Hepatocyte (in vitro differentiated cells): Measurements from ENCODE around the gene FAM156A. TPM values are rescaled to one million over a fixed set of nuclear protein-coding genes. Genes with fewer than 3 reads are reported as not detected.
"Not testable (repeated sequence)": the region's sequence is repeated elsewhere in the genome, so short reads cannot be mapped to it uniquely, and the experiment has no call there.

Source experiments
- DNase-seq: peaks from one replicate; pipeline ENCODE4 v3.0.0-alpha.2; 2016; ENCODE audit warnings: low spot score
- H2AFZ ChIP-seq: fragments of 200-600 bp; sonication (generic); 2 replicates; pipeline ENCODE4 v1.6.0; 2016; ENCODE audit warnings: antibody characterized with exemption, mild to moderate bottlenecking
- H3K27ac ChIP-seq: fragments of 200-600 bp; sonication (generic); 2 replicates; pipeline ENCODE4 v1.5.1; 2016; ENCODE audit warnings: mild to moderate bottlenecking
- H3K27me3 ChIP-seq: fragments of 200-600 bp; sonication (generic); 2 replicates; pipeline ENCODE4 v1.6.1; 2016
- H3K36me3 ChIP-seq: fragments of 200-600 bp; sonication (generic); replicated peaks from 2 replicates; pipeline ENCODE4 v1.5.1; 2016; ENCODE audit warnings: low read depth; ENCODE audit not compliant: insufficient read depth
- H3K4me1 ChIP-seq: fragments of 200-600 bp; sonication (generic); 2 replicates; pipeline ENCODE4 v1.5.1; 2016; ENCODE audit warnings: mild to moderate bottlenecking, moderate library complexity; ENCODE audit not compliant: insufficient read depth
- H3K4me2 ChIP-seq: fragments of 200-600 bp; sonication (generic); 2 replicates; pipeline ENCODE4 v1.6.0; 2016
- H3K4me3 ChIP-seq: fragments of 200-600 bp; sonication (generic); 2 replicates; pipeline ENCODE4 v1.5.1; 2016; ENCODE audit warnings: mild to moderate bottlenecking
- H3K79me2 ChIP-seq: fragments of 200-600 bp; sonication (generic); 2 replicates; pipeline ENCODE4 v1.6.0; 2017; ENCODE audit warnings: mild to moderate bottlenecking
- H3K9me2 ChIP-seq: fragments of 200-600 bp; sonication (generic); replicated peaks from 2 replicates; pipeline ENCODE4 v1.6.0; 2017; ENCODE audit warnings: mild to moderate bottlenecking; ENCODE audit not compliant: insufficient read depth
- H3K9me3 ChIP-seq: fragments of 200-600 bp; sonication (generic); 2 replicates; pipeline ENCODE4 v1.5.1; 2016; ENCODE audit warnings: low read depth, mild to moderate bottlenecking
- H4K20me1 ChIP-seq: fragments of 200-600 bp; sonication (generic); 2 replicates; pipeline ENCODE4 v1.6.0; 2016; ENCODE audit warnings: mild to moderate bottlenecking; ENCODE audit not compliant: insufficient read depth, poor library complexity, severe bottlenecking
- CTCF ChIP-seq: fragments of 200-600 bp; sonication (generic); IDR thresholded peaks from 2 replicates; pipeline ENCODE4 v1.5.1; 2016; ENCODE audit warnings: antibody characterized with exemption, mild to moderate bottlenecking; ENCODE audit not compliant: poor library complexity
- EZH2 ChIP-seq: fragments of 200-600 bp; sonication (generic); IDR thresholded peaks from 2 replicates; pipeline ENCODE4 v1.6.1; 2016; ENCODE audit warnings: antibody characterized with exemption, mild to moderate bottlenecking, borderline replicate concordance
- EZH2phosphoT487 ChIP-seq: fragments of 200-600 bp; sonication (generic); IDR thresholded peaks from one replicate; pipeline ENCODE4 v1.6.1; 2018; ENCODE audit warnings: antibody characterized with exemption, mild to moderate bottlenecking, low read depth, moderate library complexity; ENCODE audit not compliant: unreplicated experiment, severe bottlenecking
- WGBS: methylation state at CpG from one replicate; pipeline ENCODE4 v1.1.6; 2016; ENCODE audit warnings: low lambda C conversion rate; ENCODE audit errors: missing lambda C conversion rate; 5-methylcytosine and 5-hydroxymethylcytosine counted together
- polyA plus RNA-seq: library from polyadenylated mRNA; unstranded; fragments of >200 nt; fragmentation: Nextera tagmentation; extraction: Ambion mirVana; gene quantifications from 2 replicates; pipeline ENCODE4 v1.2.1, GENCODE V29; 2016
- total RNA-seq: library from RNA; depleted of rRNA; stranded (reverse); fragments of >200 nt; gene quantifications from 2 replicates; pipeline ENCODE4 v1.2.3, GENCODE V29; 2014

Gene FAM156A
- total RNA-seq: 10.8 and 16.9 TPM in 2 replicates
- polyA plus RNA-seq: 26.6 and 43.1 TPM in 2 replicates

- WGBS: no CpG with 5 or more reads among the region's 91 CpGs
Observed at GRCh38 chrX:52958113-52958959, at the start of gene FAM156A. FAM156A (minus strand) TSS chrX:52958518; CDS start chrX:52948588, 9,930 bp downstream.

GRCh38 chrX:53005327-53005726 lies 47.0 kb upstream of the FAM156A start:
- Histone ChIP-seq H3K27ac (no peak overlapping the region), H3K4me3 (no peak overlapping the region), H3K4me1 (no peaks in the 10 kb centered on the region), H3K4me2 (no peak overlapping the region), H4K20me1 (no peaks in the 10 kb centered on the region), H3K27me3 (no peaks in the 10 kb centered on the region), H2AFZ (no peak overlapping the region), H3K36me3 (no peaks in the 10 kb centered on the region), H3K79me2 (no peaks in the 10 kb centered on the region), H3K9me2 (no peaks in the 10 kb centered on the region), H3K9me3 (no peaks in the 10 kb centered on the region)
- WGBS: 61% methylated on average over 3 of the region's 3 CpGs
- no peak for DNase-seq
- TF ChIP-seq CTCF: no peak
- TF ChIP-seq EZH2phosphoT487: no peak

More at GRCh38 chrX:52958113-52958959, at the start of gene FAM156A:
- H2AFZ ChIP-seq, H3K9me2 ChIP-seq, H3K79me2 ChIP-seq, H3K36me3 ChIP-seq, H3K27ac ChIP-seq, H3K4me2 ChIP-seq, H3K4me3 ChIP-seq, H4K20me1 ChIP-seq, H3K4me1 ChIP-seq, H3K27me3 ChIP-seq, DNase-seq, H3K9me3 ChIP-seq: not testable (repeated sequence)

GRCh38 chrX:53004811-53005210 lies 46.5 kb upstream of the FAM156A start:
- H3K9me3 ChIP-seq: no peaks in the 10 kb centered on the region
- no peak for DNase-seq
- no peaks in the 10 kb centered on the region for H3K9me2 ChIP-seq

GRCh38 chrX:53004038-53004437 lies 45.7 kb upstream of the FAM156A start:
- H3K4me2 ChIP-seq: no peak overlapping the region
- H3K9me2 ChIP-seq: no peaks in the 10 kb centered on the region
- no peaks in the 10 kb centered on the region for H3K4me1 ChIP-seq
- no peaks in the 10 kb centered on the region for H3K36me3 ChIP-seq
- H3K27me3 ChIP-seq: no peaks in the 10 kb centered on the region
- DNase-seq: no peak
- WGBS: 78% methylated on average over 4 of the region's 4 CpGs
- no peak overlapping the region for H2AFZ ChIP-seq
- TF ChIP-seq CTCF (no peak), EZH2phosphoT487 (no peak), EZH2 (no peak)
- no peaks in the 10 kb centered on the region for H3K79me2 ChIP-seq
- H3K4me3 ChIP-seq: no peak overlapping the region
- no peaks in the 10 kb centered on the region for H4K20me1 ChIP-seq
- no peak overlapping the region for H3K27ac ChIP-seq
- H3K9me3 ChIP-seq: no peaks in the 10 kb centered on the region

More at GRCh38 chrX:53004811-53005210, 46.5 kb upstream of the FAM156A start:
- Histone ChIP-seq H3K27me3 (no peaks in the 10 kb centered on the region), H3K79me2 (no peaks in the 10 kb centered on the region), H3K4me2 (no peak overlapping the region), H2AFZ (no peak overlapping the region), H3K4me1 (no peaks in the 10 kb centered on the region), H4K20me1 (no peaks in the 10 kb centered on the region), H3K27ac (no peak overlapping the region), H3K36me3 (no peaks in the 10 kb centered on the region), H3K4me3 (no peak overlapping the region)
- TF ChIP-seq EZH2phosphoT487 (no peak), CTCF (no peak), EZH2 (no peak)
- WGBS: 59% methylated on average over 4 of the region's 4 CpGs
